NCI-H146 (cell line): ENCODE measurements around the gene SLC5A6.
A peak's percentile ranks its signal among the peaks of the same experiment; 100 is the strongest.
"Not testable (repeated sequence)": the region's sequence is repeated elsewhere in the genome, so short reads cannot be mapped to it uniquely, and the experiment has no call there.

Source experiments
- DNase-seq: peaks from one replicate; lab custom pipeline; 2025; lab: John Stamatoyannopoulos, UW

SLC5A6 gene

GRCh38 chr2:27204566-27204965 lies 7.5 kb downstream of the SLC5A6 start:
- no peak for DNase-seq

DNA sequence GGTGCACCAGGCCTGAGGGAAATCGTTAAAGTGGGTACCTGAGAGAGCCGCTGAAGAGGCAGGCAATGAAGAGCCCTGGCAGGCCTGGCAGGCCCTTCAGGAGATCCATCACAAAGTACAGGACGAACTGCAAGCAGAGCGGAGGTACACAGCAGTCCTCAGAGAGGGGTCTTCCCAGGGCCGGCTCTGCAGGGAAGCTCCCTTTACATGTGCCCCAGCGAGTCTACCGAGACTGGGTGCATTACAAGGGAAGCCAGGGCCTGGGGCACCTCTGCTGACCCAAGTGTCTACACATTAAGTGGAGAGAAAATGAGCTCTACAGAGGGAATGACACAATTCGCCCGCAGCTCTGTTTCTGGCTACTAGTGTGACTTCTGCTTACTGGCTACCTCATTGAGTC lies 8.3 kb downstream of the SLC5A6 start:
- no peak for DNase-seq

- DNase-seq, result no peak
Observed at GRCh38 chr2:27202854-27203253, 9.2 kb downstream of the SLC5A6 start.

- no peak for DNase-seq
Observed at GRCh38 chr2:27201675-27202074, 10.4 kb downstream of the SLC5A6 start.

DNA sequence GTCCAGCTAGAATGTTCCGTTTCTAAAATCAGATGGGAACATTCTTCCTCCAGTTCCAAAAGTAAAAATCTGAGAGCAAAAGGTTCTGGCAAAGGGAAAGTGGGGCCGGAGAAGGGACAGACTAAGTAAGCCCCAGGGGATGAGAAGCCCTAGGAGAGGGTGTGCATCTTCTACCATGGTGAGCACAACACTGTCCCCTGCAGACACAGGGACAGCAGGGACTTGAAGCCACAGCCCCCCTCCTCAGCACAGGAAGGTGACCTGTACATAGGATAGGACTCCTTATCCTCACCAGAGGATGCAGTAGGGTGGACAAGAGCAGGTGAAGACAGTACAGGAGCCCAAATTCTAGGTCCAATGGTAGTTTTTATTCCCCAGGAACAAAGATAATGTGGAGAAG lies 12.8 kb downstream of the SLC5A6 start:
- no peak for DNase-seq

DNA sequence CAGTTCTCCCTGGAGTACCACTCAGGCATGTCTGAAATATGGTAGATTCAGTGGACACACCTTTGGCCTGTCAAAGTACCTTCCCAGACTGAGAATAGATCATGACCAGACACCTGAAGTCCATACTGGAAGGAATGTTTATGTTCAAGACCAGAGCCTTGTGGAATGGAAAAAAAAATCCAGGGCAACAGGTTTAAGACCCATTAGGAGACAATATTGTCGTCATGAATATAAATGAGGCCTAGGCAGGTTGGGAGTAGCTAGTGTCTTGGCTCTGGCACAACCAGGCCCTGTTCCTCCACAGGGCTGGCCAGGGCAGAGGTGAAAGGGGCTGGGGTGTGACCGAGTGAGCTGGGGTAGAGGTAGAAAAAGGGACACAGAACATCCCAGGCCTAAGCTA lies 13.4 kb downstream of the SLC5A6 start:
- DNase-seq, result no peak

DNA sequence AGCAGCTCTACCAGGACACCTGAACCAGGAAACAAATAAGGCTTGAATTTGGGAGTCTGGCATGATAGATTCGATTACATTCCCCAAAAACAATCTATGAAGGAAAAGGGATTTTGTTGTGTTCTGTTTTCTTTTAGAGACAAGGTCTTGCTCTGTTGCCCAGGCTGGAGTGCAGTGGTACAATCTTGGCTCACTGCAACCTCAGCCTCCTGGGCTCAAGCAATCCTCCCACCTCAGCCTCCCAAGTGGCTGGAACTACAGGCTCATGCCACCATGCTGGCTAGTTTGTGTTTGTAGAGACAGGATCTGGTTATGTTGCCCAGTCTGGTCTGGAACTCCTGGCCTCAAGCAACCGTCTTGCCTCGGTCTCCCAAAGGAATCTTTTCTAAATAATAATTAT lies 14.0 kb downstream of the SLC5A6 start:
- DNase-seq, result not testable (repeated sequence)

DNA sequence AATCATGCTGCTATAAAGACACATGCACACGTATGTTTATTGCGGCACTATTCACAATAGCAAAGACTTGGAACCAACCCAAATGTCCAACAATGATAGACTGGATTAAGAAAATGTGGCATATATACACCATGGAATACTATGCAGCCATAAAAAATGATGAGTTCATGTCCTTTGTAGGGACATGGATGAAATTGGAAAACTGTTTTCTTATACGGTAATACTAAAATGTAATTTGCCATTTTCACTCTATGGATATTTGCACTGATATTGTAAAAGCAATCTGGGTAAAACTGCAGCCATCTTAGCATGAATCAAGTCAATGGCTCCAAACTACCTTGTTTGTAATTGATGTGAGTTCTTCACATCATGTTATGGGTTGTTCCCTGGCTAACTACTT lies 16.3 kb downstream of the SLC5A6 start:
- not testable (repeated sequence) for DNase-seq

DNA sequence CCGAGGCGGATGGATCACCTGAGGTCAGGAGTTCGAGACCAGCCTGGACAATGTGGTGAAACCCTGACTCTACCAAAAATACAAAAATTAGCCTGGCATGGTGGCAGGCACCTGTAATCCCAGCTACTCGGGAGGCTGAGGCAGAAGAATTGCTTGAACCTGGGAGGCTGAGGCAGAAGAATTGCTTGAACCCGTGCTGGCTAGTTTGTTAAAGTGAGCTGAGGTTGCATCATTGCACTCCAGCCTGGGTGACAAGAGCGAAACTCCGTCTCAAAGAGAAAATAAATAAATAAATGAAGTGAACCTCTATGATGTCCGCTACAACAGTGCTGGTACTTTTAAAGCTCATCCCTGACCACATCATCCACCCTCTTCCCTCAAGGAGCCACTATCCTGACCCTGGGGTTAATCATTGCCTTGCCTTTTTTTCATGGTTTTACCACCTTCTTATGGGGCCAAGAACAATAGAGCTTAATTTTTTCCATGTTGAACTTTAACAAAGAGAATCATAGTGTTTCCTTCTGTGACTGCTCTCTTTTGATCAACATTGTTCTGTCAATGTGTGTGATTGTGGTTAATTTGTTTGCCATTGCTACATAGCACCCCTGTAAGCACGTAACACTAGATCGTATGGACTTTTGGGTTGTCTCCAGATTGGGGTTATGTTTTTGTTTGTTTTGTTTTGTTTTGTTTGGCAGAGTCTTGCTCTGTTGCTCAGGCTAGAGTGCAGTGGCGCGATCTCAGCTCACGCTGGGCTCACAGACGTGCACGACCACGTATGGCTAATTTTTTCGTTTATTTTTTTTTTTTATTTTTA lies 17.3 kb downstream of the SLC5A6 start:
- DNase-seq, result no peak

DNA sequence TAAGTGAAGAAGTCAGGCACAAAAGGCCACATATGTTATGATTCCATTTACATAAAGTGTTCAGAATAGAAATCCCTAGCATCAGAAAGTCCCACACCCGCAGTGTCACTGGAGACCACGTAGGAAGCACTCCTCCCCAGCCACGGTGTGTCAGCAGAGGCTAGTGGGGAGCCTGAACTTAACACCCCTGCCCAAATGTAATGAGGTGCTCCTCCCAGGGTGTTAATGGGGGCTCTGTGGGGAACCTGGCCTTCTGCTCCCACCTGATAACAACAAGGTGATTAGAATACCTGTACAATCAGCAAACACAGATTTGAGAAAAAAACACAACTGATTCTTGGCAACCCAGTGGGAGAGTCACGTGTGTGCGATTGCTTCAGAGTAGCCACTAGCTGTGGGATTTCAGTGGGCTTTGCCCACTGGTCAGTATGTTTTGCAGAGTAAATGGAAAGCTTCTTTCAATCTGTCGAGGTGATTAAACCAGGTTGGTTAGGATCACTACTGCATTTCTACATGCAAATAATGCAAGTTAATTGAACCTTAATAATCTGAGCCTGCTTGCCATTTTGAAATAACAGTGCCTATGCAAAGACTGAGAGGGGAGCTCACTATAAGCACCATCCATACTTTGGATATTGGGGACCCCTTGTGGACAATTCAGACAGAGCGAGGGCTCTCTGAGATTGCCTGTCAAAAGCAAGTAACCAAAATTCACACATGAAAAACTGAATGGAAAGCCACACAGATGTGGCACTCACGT lies 20.8 kb downstream of the SLC5A6 start:
- peak; percentile 61 for DNase-seq

DNA sequence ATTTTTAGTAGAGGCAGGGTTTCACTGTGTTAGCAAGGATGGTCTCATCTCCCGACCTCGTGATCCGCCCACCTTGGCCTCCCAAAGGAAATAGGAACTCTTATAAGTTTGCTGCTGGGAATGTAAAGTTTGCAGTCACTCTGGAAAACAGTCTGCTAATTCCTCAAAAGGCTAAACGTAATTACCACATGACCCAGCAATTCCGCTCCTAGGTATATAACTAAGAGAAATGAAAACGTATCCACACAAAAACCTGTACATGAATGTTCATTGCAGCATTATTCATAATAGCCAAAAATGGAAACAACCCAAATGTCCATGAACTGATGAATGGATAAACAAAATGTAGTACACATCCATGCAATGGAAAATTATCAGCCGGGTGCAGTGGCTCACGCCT lies 22.1 kb downstream of the SLC5A6 start:
- no peak for DNase-seq

DNA sequence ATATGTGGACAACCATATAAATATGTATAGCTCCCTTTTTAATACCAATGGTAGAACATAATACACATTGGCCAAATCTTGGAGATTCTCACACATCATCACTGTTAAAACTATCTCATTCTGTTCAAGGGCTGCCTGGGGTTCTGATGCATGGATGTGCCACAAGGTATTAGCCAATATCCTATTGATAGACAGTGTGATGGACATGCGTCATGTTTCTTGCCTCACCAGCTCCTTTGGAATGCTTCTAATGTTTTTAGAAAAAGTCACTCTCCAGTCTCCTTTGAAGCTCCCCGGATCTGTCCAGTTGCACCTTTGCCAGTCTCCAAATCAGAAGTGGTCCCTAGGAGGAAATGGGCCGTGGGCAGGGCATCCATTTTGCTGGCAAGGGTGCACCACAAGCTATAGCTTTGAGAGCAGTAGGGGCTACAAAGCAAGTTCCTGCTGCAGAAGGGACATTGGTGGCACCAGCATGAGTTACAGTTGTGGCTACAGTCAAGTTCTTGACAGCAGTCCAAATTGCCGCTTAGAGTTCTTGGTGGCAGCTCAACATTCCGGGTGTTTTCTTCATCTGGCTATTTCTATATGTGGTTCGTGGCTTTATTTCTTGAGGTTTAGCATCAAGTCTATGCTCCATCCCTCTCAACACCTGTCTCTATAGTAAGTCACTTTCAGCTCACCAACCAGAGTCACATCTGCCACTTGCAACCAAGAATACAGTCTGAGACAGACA lies 25.3 kb downstream of the SLC5A6 start:
- DNase-seq, result no peak

DNA sequence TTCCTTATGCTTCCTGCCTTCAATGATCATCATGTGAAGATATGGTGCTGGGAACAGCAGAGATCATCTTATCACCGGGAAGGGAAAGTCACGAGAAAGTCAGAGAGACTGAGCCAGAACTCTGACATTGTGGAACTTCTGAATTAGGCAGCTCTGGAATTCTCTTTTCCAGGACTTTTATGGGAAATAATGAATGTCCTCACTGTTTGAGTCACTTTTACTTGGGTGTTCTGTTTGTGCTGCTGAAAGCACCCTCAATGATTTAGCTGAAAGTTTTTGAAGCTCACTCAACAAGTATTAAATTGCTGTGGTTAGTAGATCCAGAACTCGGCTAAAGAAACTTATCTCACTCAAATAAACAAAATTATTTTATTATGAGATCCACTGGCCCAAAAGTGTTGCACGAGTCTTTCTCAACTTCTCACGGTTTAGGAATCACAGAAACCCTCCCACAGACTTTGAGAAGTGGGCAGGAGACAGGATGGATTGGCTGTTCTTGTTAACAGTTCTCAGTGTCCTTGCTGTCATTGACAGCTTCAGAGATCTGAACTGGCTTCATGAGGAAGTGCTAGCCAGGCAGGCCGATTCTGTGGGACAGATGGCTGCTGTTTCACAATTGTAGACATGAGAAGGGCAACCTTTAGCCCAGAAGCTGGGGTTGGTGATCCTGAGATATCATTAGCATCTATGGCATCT lies 26.6 kb downstream of the SLC5A6 start:
- no peak for DNase-seq

DNA sequence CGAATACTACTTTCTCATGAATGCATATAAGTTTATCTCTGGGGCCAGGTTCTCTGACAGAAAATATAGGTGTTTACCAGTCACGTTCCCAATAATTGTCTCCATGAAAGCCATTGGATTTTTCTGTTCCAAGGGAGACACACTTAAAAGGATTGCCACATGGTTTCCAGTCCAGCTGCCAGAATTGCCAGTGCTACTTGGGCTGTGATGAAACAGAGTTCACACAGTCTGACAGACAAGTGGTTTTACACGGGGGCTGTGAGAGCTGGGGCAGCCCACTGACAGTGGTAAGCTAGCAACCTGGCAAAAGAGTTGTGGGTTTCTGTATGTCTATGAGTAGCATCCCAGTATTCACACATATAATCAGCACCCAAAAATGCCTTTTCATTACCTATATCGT lies 28.0 kb downstream of the SLC5A6 start:
- no peak for DNase-seq

DNA sequence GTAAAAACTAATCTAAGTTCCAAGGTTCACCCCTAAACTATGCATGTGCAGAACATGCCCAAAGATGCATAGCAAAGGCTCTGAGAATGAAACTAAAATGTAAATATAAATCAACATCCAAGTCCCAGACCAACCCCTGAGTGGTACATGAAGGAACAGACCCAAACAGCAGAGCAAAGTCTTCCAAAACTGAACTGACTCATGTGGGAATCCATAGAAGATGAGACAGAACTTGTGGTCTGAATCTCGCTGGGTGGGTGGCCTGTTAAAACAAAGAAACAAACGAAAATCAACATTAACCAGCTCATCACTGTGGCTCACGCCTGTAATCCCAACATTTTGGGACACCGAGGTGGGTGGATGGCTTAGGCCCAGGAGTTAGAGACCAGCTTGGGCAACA lies 29.7 kb downstream of the SLC5A6 start:
- no peak for DNase-seq

DNA sequence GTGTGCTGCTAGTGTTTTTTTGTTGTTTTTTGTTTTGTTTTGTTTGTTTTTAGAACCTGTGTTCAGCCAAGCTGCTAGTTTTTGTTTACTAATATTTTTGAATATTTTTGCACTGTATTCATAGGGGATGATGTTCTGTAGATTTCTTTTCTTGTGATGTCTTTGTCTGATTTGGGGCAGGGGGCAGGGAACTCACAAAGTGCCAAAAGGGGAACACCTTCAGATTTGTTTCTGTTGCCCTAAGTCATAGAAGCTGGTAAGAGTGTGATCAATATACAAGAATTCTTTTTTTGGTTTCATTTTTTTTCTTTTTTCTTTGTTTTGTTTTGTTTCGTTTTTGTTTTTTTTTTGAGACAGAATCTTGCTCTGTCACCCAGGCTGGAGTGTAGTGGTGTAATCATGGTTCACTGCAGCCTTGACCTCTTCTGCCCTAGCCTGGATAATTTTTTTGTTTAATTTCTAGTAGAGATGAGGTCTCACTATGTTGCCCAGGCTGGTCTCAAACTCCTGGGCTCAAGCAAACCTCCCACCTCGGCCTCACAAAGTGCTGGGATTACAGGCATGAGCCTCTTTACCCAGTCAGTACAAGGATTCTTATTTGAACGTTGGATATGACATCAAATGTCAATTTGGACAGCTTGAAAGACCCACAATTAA lies 32.6 kb downstream of the SLC5A6 start:
- no peak for DNase-seq

- no peak for DNase-seq
Observed at GRCh38 chr2:27178469-27178868, 33.6 kb downstream of the SLC5A6 start.

GRCh38 chr2:27177441-27178351 lies 34.4 kb downstream of the SLC5A6 start:
- DNase-seq, result no peak

- not testable (repeated sequence) for DNase-seq
Observed at GRCh38 chr2:27175781-27176180, 36.3 kb downstream of the SLC5A6 start.

- DNase-seq, result no peak
Observed at GRCh38 chr2:27175330-27175729, 36.7 kb downstream of the SLC5A6 start.

DNA sequence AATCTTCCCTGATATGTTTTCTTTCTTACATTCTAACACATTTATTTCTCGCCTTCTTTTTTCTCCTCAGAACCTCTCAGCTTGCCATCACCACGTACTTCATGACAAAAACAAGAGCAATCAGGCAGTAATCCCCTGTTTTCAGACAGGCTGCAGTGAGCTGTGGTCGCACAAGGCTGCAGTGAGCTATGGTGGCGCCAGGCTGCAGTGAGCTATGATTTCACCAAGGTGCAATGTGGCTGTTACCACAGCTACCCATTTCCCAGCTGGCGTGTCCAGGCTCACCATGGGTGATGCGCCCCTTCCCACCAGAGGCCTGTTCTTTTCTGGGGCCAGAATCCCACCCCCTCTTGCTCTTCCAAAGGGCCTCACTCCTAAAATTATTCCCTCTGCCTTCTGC lies 37.4 kb downstream of the SLC5A6 start:
- no peak for DNase-seq
